Measurements from ENCODE around the gene FAM135A. TPM values are rescaled to one million over a fixed set of nuclear protein-coding genes. Genes with fewer than 3 reads are reported as not detected.
A peak's percentile ranks its signal among the peaks of the same experiment; 100 is the strongest.

FAM135A gene
- polyA plus RNA-seq, 2 of the 4 experiments (the other 2 are of a cell fraction): 11.3 to 33.6 TPM

GRCh38 chr6:70563530-70563929 lies 150.2 kb downstream of the FAM135A start:
- CTCF ChIA-PET: no interaction called here
- H3K9me3 ChIP-seq: no peaks in the 10 kb centered on the region
- TF ChIP-seq BHLHE40 (IDR thresholded peaks at IDR 0.05; ENCODE audit: low read depth, low read length) (no peak), GATA3 (IDR thresholded peaks at IDR 0.05; ENCODE audit: borderline replicate concordance) (no peak), RAD21 (conservative IDR thresholded peaks at IDR 0.05 in 1 of 2, IDR thresholded peaks at IDR 0.05 in 1 of 2) (no peak), RFX5 (IDR thresholded peaks at IDR 0.05) (no peak), FOXS1 (CRISPR knock-in tag; IDR thresholded peaks at IDR 0.05) (no peak), RARB (CRISPR knock-in tag; IDR thresholded peaks at IDR 0.05) (no peak), USF2 (IDR thresholded peaks at IDR 0.05) (no peak), EP300 (IDR thresholded peaks at IDR 0.05) (no peak)
- H3K4me3 ChIP-seq: no peak overlapping the region
- peaks cover 4% of the 10 kb centered on the region; the same call in 1 of the 3 replicates for H3K4me1 ChIP-seq
- FAIRE-seq (no peak), DNase-seq (ENCODE audit: low read depth in 1 of 2, low spot score in 1 of 2) (peak in 1 of 2 experiments; percentile 2), ATAC-seq (no peak)
- WGBS (ENCODE audit: missing lambda C conversion rate): 72% methylated on average over 6 of the region's 6 CpGs
- no peak overlapping the region for H3K4me2 ChIP-seq
- no peak overlapping the region for H3K27ac ChIP-seq
- POLR2A ChIA-PET: interaction anchor here (0.6 kb wide), 1 partner anchor 9 kb away, joined by 5 read pairs; no protein-coding TSS in a partner anchor

DNA sequence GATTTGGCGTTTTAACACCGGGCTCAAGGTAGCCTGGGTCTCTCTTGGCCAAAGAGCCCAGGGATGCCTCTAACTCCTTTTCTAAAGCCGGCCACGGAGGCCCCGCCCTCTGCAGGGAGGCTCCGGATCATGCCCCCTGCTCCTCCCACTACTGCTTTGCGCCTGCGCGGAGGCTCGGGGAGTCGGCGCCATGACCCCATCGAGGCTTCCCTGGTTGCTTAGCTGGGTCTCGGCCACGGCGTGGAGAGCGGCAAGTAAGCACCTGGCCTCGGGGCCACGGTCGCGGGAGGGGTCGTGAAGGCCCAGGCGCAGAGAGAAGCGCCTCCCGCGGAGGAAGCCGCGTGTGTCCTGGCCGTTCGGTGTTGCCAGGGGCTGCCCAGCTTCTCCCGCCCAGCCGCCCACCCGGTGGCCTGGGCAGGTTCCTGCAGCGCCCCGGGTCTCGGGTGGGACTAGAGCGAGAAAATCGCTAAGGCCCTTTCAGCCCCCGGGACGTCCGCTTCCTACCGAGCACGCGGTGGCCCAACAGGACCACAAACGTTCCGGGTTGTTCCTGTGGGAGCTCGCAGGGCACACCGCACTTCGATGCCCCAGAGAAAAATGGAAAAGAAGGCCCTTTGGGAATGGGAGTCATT lies 153.6 kb downstream of the FAM135A start, which contains the start of gene SDHAF4:
Gene SDHAF4, plus strand, starts transcription at position 180 of the 632 bp plus-strand sequence. Its CDS starts 11 bp downstream, at position 191.
- Histone ChIP-seq H3K4me2 (peak within 1 kb of the TSS; percentile 83), H3K4me1 (peaks cover 4% of the 10 kb centered on the region; the same call in 1 of the 3 replicates), H3K9me3 (no peaks in the 10 kb centered on the region), H3K4me3 (peak within 1 kb of the TSS; percentile 81), H3K27ac (peak within 1 kb of the TSS; percentile 93 to 100)
- TF ChIP-seq PHF8 (IDR thresholded peaks at IDR 0.05; ENCODE audit: borderline replicate concordance, low read depth): peak; percentile 75; the same call in 1 of the 2 replicates
- no peak for TF ChIP-seq MYC (IDR thresholded peaks at IDR 0.05; ENCODE audit: borderline replicate concordance, low read length)
- TF ChIP-seq JUN (IDR thresholded peaks at IDR 0.05): peak; percentile 70 to 75; a peak in 4 of 5 replicates
- TF ChIP-seq, protein P1, sequence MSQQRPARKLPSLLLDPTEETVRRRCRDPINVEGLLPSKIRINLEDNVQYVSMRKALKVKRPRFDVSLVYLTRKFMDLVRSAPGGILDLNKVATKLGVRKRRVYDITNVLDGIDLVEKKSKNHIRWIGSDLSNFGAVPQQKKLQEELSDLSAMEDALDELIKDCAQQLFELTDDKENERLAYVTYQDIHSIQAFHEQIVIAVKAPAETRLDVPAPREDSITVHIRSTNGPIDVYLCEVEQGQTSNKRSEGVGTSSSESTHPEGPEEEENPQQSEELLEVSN (IDR thresholded peaks at IDR 0.05; ENCODE audit: borderline replicate concordance, low read depth): peak; percentile 70; the same call in 1 of the 2 replicates
- TF ChIP-seq, protein P2, sequence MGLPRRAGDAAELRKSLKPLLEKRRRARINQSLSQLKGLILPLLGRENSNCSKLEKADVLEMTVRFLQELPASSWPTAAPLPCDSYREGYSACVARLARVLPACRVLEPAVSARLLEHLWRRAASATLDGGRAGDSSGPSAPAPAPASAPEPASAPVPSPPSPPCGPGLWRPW (IDR thresholded peaks at IDR 0.05): no peak
- TF ChIP-seq, protein P3, sequence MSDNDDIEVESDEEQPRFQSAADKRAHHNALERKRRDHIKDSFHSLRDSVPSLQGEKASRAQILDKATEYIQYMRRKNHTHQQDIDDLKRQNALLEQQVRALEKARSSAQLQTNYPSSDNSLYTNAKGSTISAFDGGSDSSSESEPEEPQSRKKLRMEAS (IDR thresholded peaks at IDR 0.05): peak; percentile 69; the same call in 1 of the 2 replicates
- peak; percentile 88 for TF ChIP-seq POLR2A (IDR thresholded peaks at IDR 0.05; ENCODE audit: low read length)
- no peak for TF ChIP-seq CEBPB (IDR thresholded peaks at IDR 0.05)
- no peak for TF ChIP-seq HOXB13 (CRISPR knock-in tag; IDR thresholded peaks at IDR 0.05; ENCODE audit: low read depth)
- TF ChIP-seq KDM5A (IDR thresholded peaks at IDR 0.05): no peak
- TF ChIP-seq GATA3 (IDR thresholded peaks at IDR 0.05; ENCODE audit: borderline replicate concordance): no peak
- TF ChIP-seq RAD21 (conservative IDR thresholded peaks at IDR 0.05 in 1 of 2, IDR thresholded peaks at IDR 0.05 in 1 of 2): 0 out of 5 replicates have a peak, but pooled peaks of 1 of the 2 experiments have one; percentile 16
- no peak for TF ChIP-seq KDM1A (IDR thresholded peaks at IDR 0.05; ENCODE audit: low read depth)
- no peak for TF ChIP-seq TP53 (CRISPR knock-in tag; IDR thresholded peaks at IDR 0.05)
- TF ChIP-seq BCL3 (IDR thresholded peaks at IDR 0.05): peak; percentile 78; the same call in 2 of the 3 replicates
- peak; percentile 79 to 84 for DNase-seq (ENCODE audit: low read depth in 1 of 2, low spot score in 1 of 2)
- no peak for FAIRE-seq
- peak; percentile 99 to 100 for ATAC-seq
- WGBS (ENCODE audit: missing lambda C conversion rate): under 1% methylated on average over 13 of the region's 49 CpGs
- POLR2A ChIA-PET: interaction anchor here (1.0 to 2.0 kb wide), 3 partner anchors 9 to 154 kb away, joined by 3 to 11 read pairs (median 3); partner anchors contain the start of genes FAM135A and SMAP1
- CTCF ChIA-PET: interaction anchor here (0.7 to 1.9 kb wide), 3 partner anchors 9 to 346 kb away, joined by 3 to 4 read pairs (median 3); no protein-coding TSS in a partner anchor
